Spleen (tissue), 11 donors: ENCODE data around the gene CYB5A. TPM values are rescaled to one million over a fixed set of nuclear protein-coding genes. Genes with fewer than 3 reads are reported as not detected.

ENCODE experiments used
- DNase-seq: peaks from one replicate; pipeline ENCODE4 v3.0.0-alpha.2; 2020
- H3K27ac ChIP-seq, 8 donors: fragments of 200-600 bp; sonication (generic) in 7 of 8; 1 replicate in 4 of 8; 2 replicates in 4 of 8; pipeline versions ENCODE4 v1.5.0 to v1.8.0; 2016 to 2021; ENCODE audit warnings: inconsistent platforms in 4 of 8, mild to moderate bottlenecking in 4 of 8, moderate library complexity in 1 of 8
- H3K27me3 ChIP-seq, 7 donors: fragments of 200-600 bp; sonication (generic) in 6 of 7; replicated peaks in 1 of 7; 1 replicate in 4 of 7; 2 replicates in 3 of 7; pipeline versions ENCODE4 v1.5.0 to v1.8.0; 2016 to 2021; ENCODE audit warnings: inconsistent platforms in 3 of 7, mild to moderate bottlenecking in 1 of 7
- H3K36me3 ChIP-seq, 6 donors: fragments of 200-600 bp; sonication (generic) in 5 of 6; 1 replicate in 4 of 6; 2 replicates in 2 of 6; pipeline versions ENCODE4 v1.5.0 to v1.8.0; 2016 to 2021; ENCODE audit warnings: inconsistent platforms in 2 of 6
- H3K4me1 ChIP-seq, 6 donors: fragments of 200-600 bp; sonication (generic) in 5 of 6; 1 replicate in 3 of 6; 2 replicates in 3 of 6; pipeline versions ENCODE4 v1.5.0 to v1.8.0; 2016 to 2021; ENCODE audit warnings: inconsistent platforms in 3 of 6
- H3K4me3 ChIP-seq, 8 donors: fragments of 200-600 bp; sonication (generic) in 7 of 8; 1 replicate in 4 of 8; 2 replicates in 4 of 8; pipeline versions ENCODE4 v1.5.0 to v1.8.0; 2016 to 2021; ENCODE audit warnings: inconsistent platforms in 4 of 8, mild to moderate bottlenecking in 4 of 8, moderate library complexity in 2 of 8
- H3K9me3 ChIP-seq, 8 donors: fragments of 200-600 bp; sonication (generic) in 7 of 8; 1 replicate in 4 of 8; 2 replicates in 4 of 8; pipeline versions ENCODE4 v1.5.0 to v1.8.0; 2016 to 2021; ENCODE audit warnings: inconsistent platforms in 4 of 8
- POLR2A ChIP-seq, 3 donors: fragments of 450-650 bp; IDR thresholded peaks; one replicate each; pipeline ENCODE4 v1.5.1; 2017; ENCODE audit warnings: antibody characterized with exemption in 3 of 3, mild to moderate bottlenecking in 1 of 3
- POLR2AphosphoS5 ChIP-seq, 3 donors: sonication (generic); formaldehyde crosslinking; IDR thresholded peaks; one replicate each; pipeline ENCODE4 v1.5.1; 2017; ENCODE audit warnings: antibody characterized with exemption in 3 of 3
- WGBS, 5 donors: extraction: QIAGEN DNeasy Blood & Tissue Kit in 3 of 5; methylation state at CpG; one replicate each; pipeline versions ENCODE4 v1.1.5 to v1.1.7; 2013 to 2018; 5-methylcytosine and 5-hydroxymethylcytosine counted together
- intact Hi-C: fragments of 100-400 bp; cut with DNase I; formaldehyde crosslinking; loops from one replicate; pipeline ENCODE4 v1.15.0; 2023; ENCODE audit warnings: low total_unique reads
- polyA plus RNA-seq, 3 donors: library from polyadenylated mRNA; stranded (reverse); fragments of 200-250 nt; gene quantifications; one replicate each; pipeline ENCODE4 v1.2.1, GENCODE V29; 2013
- total RNA-seq, 7 donors: library from RNA; depleted of rRNA in 3 of 7; stranded (reverse); fragments of >200 nt in 3 of 7; fragmentation: NEBNext Ultra II Directional in 4 of 7; extraction: Animal tissue kit (Norgen Biotek cat#: 25700) in 4 of 7; gene quantifications; one replicate each; pipeline versions ENCODE4 v1.1.0 to v1.2.1, GENCODE V29; 2016 to 2021
- TF ChIP-seq, protein P1 (sequence below), 11 experiments: fragments of 200-600 bp in 7 of 11; fragments of 450-650 bp in 4 of 11; sonication (generic) in 4 of 11; IDR thresholded peaks in 8 of 11; conservative IDR thresholded peaks in 3 of 11; 1 replicate in 7 of 11; 2 replicates in 4 of 11; pipeline versions ENCODE4 v1.4.0 to v1.8.0; 2016 to 2021; ENCODE audit warnings: antibody characterized with exemption in 11 of 11, inconsistent platforms in 4 of 11, mild to moderate bottlenecking in 1 of 11
- donor health status: healthy with polysubstance abuse.
- donor health status: DM: no; HTN: no; CAD: no; lungs with moderate emphysema.
- donor health status: DM: no; HTN: no; CAD: no.
- donor health status: Bipolar disorder and iron deficiency.
- donor health status: healthy.
- donor health status: DM: no; HTN: no; CAD: no.
- donor health status: DM: yes; HTN: yes; CAD: no.

Gene CYB5A
- total and polyA plus RNA-seq, 10 donors = 54.6 to 137 (median 111) TPM

DNA sequence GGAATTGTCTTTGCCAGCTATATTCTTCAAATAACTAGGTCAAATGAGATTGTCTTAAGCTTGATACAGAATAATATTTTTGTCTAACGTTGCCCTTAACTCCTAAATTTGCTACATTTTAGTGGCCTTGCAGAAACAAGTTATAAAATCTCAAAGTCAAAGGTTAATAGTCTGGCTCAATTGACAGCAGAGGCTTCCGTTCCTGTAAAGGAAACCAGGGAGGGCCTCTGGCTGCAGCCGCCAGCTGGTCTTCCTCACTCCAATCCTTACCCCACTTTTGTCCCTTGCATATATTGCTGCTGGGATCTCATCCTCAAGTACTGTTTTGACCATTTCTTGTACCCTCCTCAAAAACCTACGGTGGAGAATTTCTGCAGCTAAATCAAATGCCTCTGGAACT, 17.1 kb downstream of the CYB5A start:
- intact Hi-C loops = no loop called here
- H3K27ac ChIP-seq = peak overlapping the region in 5 of 8 donors; percentile 22 to 48 (median 35)
- H3K4me3 ChIP-seq = no peak overlapping the region
- TF ChIP-seq POLR2AphosphoS5 (IDR thresholded peaks at IDR 0.05) (peak in 1 of 3 donors; percentile 47), POLR2A (IDR thresholded peaks at IDR 0.05) (no peak)
- TF ChIP-seq, protein P1, sequence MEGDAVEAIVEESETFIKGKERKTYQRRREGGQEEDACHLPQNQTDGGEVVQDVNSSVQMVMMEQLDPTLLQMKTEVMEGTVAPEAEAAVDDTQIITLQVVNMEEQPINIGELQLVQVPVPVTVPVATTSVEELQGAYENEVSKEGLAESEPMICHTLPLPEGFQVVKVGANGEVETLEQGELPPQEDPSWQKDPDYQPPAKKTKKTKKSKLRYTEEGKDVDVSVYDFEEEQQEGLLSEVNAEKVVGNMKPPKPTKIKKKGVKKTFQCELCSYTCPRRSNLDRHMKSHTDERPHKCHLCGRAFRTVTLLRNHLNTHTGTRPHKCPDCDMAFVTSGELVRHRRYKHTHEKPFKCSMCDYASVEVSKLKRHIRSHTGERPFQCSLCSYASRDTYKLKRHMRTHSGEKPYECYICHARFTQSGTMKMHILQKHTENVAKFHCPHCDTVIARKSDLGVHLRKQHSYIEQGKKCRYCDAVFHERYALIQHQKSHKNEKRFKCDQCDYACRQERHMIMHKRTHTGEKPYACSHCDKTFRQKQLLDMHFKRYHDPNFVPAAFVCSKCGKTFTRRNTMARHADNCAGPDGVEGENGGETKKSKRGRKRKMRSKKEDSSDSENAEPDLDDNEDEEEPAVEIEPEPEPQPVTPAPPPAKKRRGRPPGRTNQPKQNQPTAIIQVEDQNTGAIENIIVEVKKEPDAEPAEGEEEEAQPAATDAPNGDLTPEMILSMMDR (IDR thresholded peaks at IDR 0.05 in 8 of 11, conservative IDR thresholded peaks at IDR 0.05 in 3 of 11) = no peak
- peaks cover 12 to 60% (median 35%) of the 10 kb centered on the region in 6 donors for H3K4me1 ChIP-seq
- no peaks in the 10 kb centered on the region for H3K27me3 ChIP-seq
- 49 to 74% (median 56%) methylated on average over 4 of the region's 4 CpGs for WGBS, 5 donors
- DNase-seq = no peak
- no peaks in the 10 kb centered on the region for H3K9me3 ChIP-seq
- peaks cover 0 to 11% (median 0%) of the 10 kb centered on the region in 6 donors for H3K36me3 ChIP-seq

DNA sequence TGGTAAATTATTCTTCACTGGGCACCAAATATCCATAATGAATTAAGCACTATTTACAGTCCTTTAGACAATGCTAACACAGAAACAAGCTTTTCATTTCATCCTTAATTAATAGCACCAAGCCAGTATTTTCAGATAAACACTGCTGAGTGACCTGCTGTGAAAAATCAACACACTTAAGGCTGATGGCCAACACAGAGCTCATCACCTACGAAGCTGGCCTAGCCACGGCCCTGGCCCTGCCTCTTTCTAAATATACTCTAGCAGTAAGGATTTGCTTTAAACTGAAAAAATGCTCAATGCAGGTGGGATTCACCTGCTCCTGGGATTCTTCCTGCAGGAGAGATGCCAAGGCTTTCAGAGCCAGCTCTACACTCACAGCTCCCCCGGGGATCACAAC, 18.4 kb downstream of the CYB5A start:
- peak overlapping the region in 5 of 8 donors; percentile 32 to 57 (median 46) for H3K27ac ChIP-seq
- H3K4me3 ChIP-seq = no peak overlapping the region
- H3K4me1 ChIP-seq = peaks cover 12 to 63% (median 33%) of the 10 kb centered on the region in 6 donors
- H3K27me3 ChIP-seq = no peaks in the 10 kb centered on the region
- intact Hi-C loops = no loop called here
- no peaks in the 10 kb centered on the region for H3K9me3 ChIP-seq
- H3K36me3 ChIP-seq = peaks cover 0 to 16% (median 0%) of the 10 kb centered on the region in 6 donors
- TF ChIP-seq POLR2AphosphoS5 (IDR thresholded peaks at IDR 0.05) (no peak), POLR2A (IDR thresholded peaks at IDR 0.05) (no peak)
- TF ChIP-seq, protein P1 (IDR thresholded peaks at IDR 0.05 in 8 of 11, conservative IDR thresholded peaks at IDR 0.05 in 3 of 11) = no peak
- no peak for DNase-seq
- 73 to 84% (median 79%) methylated on average over 3 of the region's 3 CpGs for WGBS, 5 donors

- H3K27ac ChIP-seq = no peak overlapping the region
- WGBS, 5 donors = 75 to 96% (median 95%) methylated on average over 3 of the region's 3 CpGs
- H3K4me3 ChIP-seq = no peak overlapping the region
- H3K9me3 ChIP-seq = no peaks in the 10 kb centered on the region
- peaks cover 0 to 16% (median 0%) of the 10 kb centered on the region in 6 donors for H3K36me3 ChIP-seq
- peaks cover 12 to 64% (median 26%) of the 10 kb centered on the region in 6 donors for H3K4me1 ChIP-seq
- intact Hi-C loops = no loop called here
- no peak for DNase-seq
- no peaks in the 10 kb centered on the region for H3K27me3 ChIP-seq
- TF ChIP-seq, protein P1 (IDR thresholded peaks at IDR 0.05 in 8 of 11, conservative IDR thresholded peaks at IDR 0.05 in 3 of 11) = no peak
- TF ChIP-seq POLR2AphosphoS5 (IDR thresholded peaks at IDR 0.05) = no peak
- TF ChIP-seq POLR2A (IDR thresholded peaks at IDR 0.05) = no peak
Measured at GRCh38 chr18:74271635-74272034, 20.1 kb downstream of the CYB5A start.

GRCh38 chr18:74268933-74269620, 22.7 kb downstream of the CYB5A start:
- intact Hi-C loops = no loop called here
- WGBS, 5 donors = 65 to 76% (median 67%) methylated on average over 11 of the region's 11 CpGs
- no peak for TF ChIP-seq POLR2A (IDR thresholded peaks at IDR 0.05)
- TF ChIP-seq POLR2AphosphoS5 (IDR thresholded peaks at IDR 0.05) = no peak
- TF ChIP-seq, protein P1 (IDR thresholded peaks at IDR 0.05 in 8 of 11, conservative IDR thresholded peaks at IDR 0.05 in 3 of 11) = no peak
- no peak for DNase-seq
- peaks cover 3 to 42% (median 16%) of the 10 kb centered on the region in 6 donors for H3K4me1 ChIP-seq
- peak overlapping the region in 7 of 8 donors; percentile 27 to 72 (median 65) for H3K27ac ChIP-seq
- H3K4me3 ChIP-seq = no peak overlapping the region
- H3K27me3 ChIP-seq = no peaks in the 10 kb centered on the region
- H3K36me3 ChIP-seq = peaks cover 0 to 26% (median 0%) of the 10 kb centered on the region in 6 donors
- no peaks in the 10 kb centered on the region for H3K9me3 ChIP-seq
